ENCODE results near the gene USP32. TPM values are rescaled to one million over a fixed set of nuclear protein-coding genes. Genes with fewer than 3 reads are reported as not detected.

Gene USP32
- total RNA-seq, 1 donor from 2014 or later, result 53.6 TPM

DNA sequence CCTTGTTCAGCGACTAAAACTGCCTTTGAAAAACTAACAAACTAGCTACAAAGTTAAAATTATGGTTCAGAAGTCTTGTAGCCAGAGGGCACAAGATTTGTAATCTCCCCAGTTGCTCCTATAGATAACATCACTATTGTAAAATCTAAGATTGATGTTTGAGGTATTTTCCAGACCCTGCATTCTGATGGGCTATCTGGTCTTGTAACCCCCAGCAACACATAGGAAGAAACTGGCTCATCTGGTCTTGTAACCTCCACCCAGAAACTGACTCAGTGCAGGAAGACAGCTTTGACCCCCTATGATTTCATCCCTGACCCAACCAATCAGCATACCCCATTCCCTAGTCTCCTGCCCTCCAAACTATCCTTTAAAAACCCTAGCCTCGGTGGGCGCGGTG lies 18.1 kb upstream of the USP32 start:
- Mint-ChIP-seq H3K9me3 (ENCODE audit: unreplicated experiment) (no peaks in the 10 kb centered on the region), H3K27me3 (ENCODE audit: unreplicated experiment) (peaks cover 2% of the 10 kb centered on the region), H3K4me3 (ENCODE audit: unreplicated experiment) (no peak overlapping the region), H3K27ac (ENCODE audit: unreplicated experiment) (no peak overlapping the region), H3K4me1 (ENCODE audit: unreplicated experiment) (no peaks in the 10 kb centered on the region), H3K36me3 (ENCODE audit: unreplicated experiment) (no peaks in the 10 kb centered on the region)
- no peak for DNase-seq (ENCODE audit: extremely low spot score, unreplicated experiment)
- TF ChIP-seq, protein P1, sequence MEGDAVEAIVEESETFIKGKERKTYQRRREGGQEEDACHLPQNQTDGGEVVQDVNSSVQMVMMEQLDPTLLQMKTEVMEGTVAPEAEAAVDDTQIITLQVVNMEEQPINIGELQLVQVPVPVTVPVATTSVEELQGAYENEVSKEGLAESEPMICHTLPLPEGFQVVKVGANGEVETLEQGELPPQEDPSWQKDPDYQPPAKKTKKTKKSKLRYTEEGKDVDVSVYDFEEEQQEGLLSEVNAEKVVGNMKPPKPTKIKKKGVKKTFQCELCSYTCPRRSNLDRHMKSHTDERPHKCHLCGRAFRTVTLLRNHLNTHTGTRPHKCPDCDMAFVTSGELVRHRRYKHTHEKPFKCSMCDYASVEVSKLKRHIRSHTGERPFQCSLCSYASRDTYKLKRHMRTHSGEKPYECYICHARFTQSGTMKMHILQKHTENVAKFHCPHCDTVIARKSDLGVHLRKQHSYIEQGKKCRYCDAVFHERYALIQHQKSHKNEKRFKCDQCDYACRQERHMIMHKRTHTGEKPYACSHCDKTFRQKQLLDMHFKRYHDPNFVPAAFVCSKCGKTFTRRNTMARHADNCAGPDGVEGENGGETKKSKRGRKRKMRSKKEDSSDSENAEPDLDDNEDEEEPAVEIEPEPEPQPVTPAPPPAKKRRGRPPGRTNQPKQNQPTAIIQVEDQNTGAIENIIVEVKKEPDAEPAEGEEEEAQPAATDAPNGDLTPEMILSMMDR (IDR thresholded peaks at IDR 0.05), result no peak

DNA sequence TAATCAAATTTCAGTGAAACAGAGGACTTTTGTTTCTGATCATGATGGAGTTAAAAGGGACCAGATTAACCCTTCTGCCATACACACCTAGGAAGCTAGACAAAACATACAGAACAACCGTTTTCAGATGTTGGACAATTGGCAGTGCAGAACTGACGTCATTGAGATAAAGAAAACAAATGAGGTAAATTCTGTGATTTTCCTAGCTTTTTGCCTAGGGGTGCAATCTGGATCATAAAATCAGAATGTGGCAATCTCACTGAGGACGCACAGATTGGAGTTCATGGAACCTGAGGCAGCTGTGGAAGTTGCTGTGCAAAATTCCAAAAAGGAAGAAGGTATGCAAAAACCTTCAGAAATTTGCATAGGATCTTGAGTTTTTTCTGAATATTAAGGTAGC lies 15.0 kb upstream of the USP32 start:
- H3K27ac Mint-ChIP-seq (ENCODE audit: unreplicated experiment), result no peak overlapping the region
- TF ChIP-seq, protein P1 (IDR thresholded peaks at IDR 0.05), result no peak
- no peaks in the 10 kb centered on the region for H3K27me3 Mint-ChIP-seq (ENCODE audit: unreplicated experiment)
- H3K36me3 Mint-ChIP-seq (ENCODE audit: unreplicated experiment), result no peaks in the 10 kb centered on the region
- no peaks in the 10 kb centered on the region for H3K9me3 Mint-ChIP-seq (ENCODE audit: unreplicated experiment)
- DNase-seq (ENCODE audit: extremely low spot score, unreplicated experiment), result no peak
- no peaks in the 10 kb centered on the region for H3K4me1 Mint-ChIP-seq (ENCODE audit: unreplicated experiment)
- H3K4me3 Mint-ChIP-seq (ENCODE audit: unreplicated experiment), result no peak overlapping the region

DNA sequence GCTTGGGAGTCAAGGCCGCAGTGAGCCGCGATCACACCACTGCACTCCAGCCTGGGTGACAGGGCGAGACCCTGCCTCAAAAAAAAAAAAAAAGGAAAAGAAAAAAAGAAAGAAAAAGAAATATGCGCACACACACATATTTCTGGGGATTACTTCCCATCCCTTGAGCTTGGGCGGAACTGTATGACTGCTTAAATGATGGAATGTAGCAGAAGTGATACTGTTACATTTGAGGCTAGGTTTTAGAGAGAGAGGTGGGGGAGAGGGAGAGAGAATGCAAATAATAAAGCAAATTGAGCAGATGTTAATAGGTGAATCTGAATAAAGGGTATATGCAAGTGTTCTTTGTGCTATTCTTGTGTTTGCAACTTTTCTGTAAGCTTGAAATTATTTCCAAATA lies 12.0 kb upstream of the USP32 start:
- Mint-ChIP-seq H3K9me3 (ENCODE audit: unreplicated experiment) (no peaks in the 10 kb centered on the region), H3K4me3 (ENCODE audit: unreplicated experiment) (no peak overlapping the region), H3K36me3 (ENCODE audit: unreplicated experiment) (no peaks in the 10 kb centered on the region), H3K27ac (ENCODE audit: unreplicated experiment) (no peak overlapping the region), H3K27me3 (ENCODE audit: unreplicated experiment) (no peaks in the 10 kb centered on the region), H3K4me1 (ENCODE audit: unreplicated experiment) (no peaks in the 10 kb centered on the region)
- TF ChIP-seq, protein P1 (IDR thresholded peaks at IDR 0.05), result no peak
- no peak for DNase-seq (ENCODE audit: extremely low spot score, unreplicated experiment)

DNA sequence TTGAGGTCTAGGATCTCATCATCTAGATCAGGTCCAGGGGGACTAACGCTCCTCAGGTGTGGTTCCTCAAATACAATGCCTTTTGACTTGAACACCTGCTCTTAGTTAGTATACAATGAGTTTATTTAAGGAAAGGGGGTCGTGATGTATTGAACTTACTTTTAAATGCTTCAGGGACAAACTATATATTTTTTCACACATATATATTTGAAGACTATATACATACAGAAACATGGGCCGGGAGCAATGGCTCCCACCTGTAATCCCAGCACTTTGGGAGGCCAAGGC lies 11.5 kb upstream of the USP32 start:
- Mint-ChIP-seq H3K9me3 (ENCODE audit: unreplicated experiment) (no peaks in the 10 kb centered on the region), H3K27ac (ENCODE audit: unreplicated experiment) (no peak overlapping the region)
- TF ChIP-seq, protein P1 (IDR thresholded peaks at IDR 0.05), result no peak

DNA sequence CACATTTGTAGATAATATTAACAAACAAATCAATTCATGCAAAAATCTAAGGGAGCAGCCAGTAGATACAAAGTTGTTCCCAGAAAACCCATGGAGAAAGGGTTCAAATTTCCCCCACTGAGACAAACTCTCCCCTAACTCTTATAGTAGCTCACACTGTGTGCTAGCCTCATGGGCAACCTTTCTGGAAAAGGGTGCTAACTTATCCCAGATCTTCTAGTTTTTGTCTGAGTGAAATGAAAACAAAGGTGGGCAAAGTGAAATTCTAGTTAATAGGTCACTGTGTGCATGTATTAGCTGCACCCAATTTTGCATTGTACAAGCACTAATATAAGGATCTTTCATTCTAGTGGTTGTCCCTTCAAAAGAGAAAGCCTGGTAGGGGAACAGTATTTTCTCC lies 9.9 kb upstream of the USP32 start:
- Mint-ChIP-seq H3K27ac (ENCODE audit: unreplicated experiment) (no peak overlapping the region), H3K27me3 (ENCODE audit: unreplicated experiment) (no peaks in the 10 kb centered on the region), H3K9me3 (ENCODE audit: unreplicated experiment) (no peaks in the 10 kb centered on the region), H3K36me3 (ENCODE audit: unreplicated experiment) (no peaks in the 10 kb centered on the region), H3K4me1 (ENCODE audit: unreplicated experiment) (no peaks in the 10 kb centered on the region), H3K4me3 (ENCODE audit: unreplicated experiment) (no peak overlapping the region)
- DNase-seq (ENCODE audit: extremely low spot score, unreplicated experiment), result no peak
- TF ChIP-seq, protein P1 (IDR thresholded peaks at IDR 0.05), result no peak

More for the DNA sequence above, 11.5 kb upstream of the USP32 start:
- no peak overlapping the region for H3K4me3 Mint-ChIP-seq (ENCODE audit: unreplicated experiment)
- H3K36me3 Mint-ChIP-seq (ENCODE audit: unreplicated experiment), result no peaks in the 10 kb centered on the region
- no peaks in the 10 kb centered on the region for H3K4me1 Mint-ChIP-seq (ENCODE audit: unreplicated experiment)
- H3K27me3 Mint-ChIP-seq (ENCODE audit: unreplicated experiment), result no peaks in the 10 kb centered on the region
- no peak for DNase-seq (ENCODE audit: extremely low spot score, unreplicated experiment)

Measured in osteocyte (in vitro differentiated cells).